Lung (tissue), 12 donors: ENCODE data around the gene DFFA. TPM values are rescaled to one million over a fixed set of nuclear protein-coding genes. Genes with fewer than 3 reads are reported as not detected.
"Not testable (repeated sequence)": the region's sequence is repeated elsewhere in the genome, so short reads cannot be mapped to it uniquely, and the experiment has no call there.

Experiments
- ATAC-seq: fragments of 200-7000 bp; cut with Tn5 transposase; one replicate; pipeline ENCODE4 v1.9.1; 2020; ENCODE audit warnings: moderate number of reproducible peaks; ENCODE audit not compliant: insufficient read depth, low FRiP score
- DNase-seq, 3 donors: peaks; one replicate each; pipeline ENCODE4 v3.0.0-alpha.2; 2013 to 2017
- H3K27ac ChIP-seq, 2 donors: one replicate each; pipeline ENCODE4 v1.5.1; 2013; ENCODE audit warnings: mild to moderate bottlenecking in 2 of 2, moderate library complexity in 2 of 2, control low read depth in 1 of 2, inconsistent platforms in 1 of 2, low read depth in 1 of 2, low read length in 1 of 2
- H3K27me3 ChIP-seq, 3 donors: one replicate each; pipeline ENCODE4 v1.5.1; 2013; ENCODE audit warnings: low read length in 2 of 3; ENCODE audit not compliant: control insufficient read depth in 3 of 3, insufficient read depth in 3 of 3
- H3K36me3 ChIP-seq, 4 donors: one replicate each; pipeline ENCODE4 v1.5.1; 2013; ENCODE audit warnings: low read length in 4 of 4, mild to moderate bottlenecking in 1 of 4, moderate library complexity in 1 of 4; ENCODE audit not compliant: control insufficient read depth in 4 of 4, insufficient read depth in 4 of 4
- H3K4me1 ChIP-seq, 5 donors: one replicate each; pipeline ENCODE4 v1.5.1; 2013; ENCODE audit warnings: low read length in 5 of 5, mild to moderate bottlenecking in 2 of 5, moderate library complexity in 1 of 5; ENCODE audit not compliant: control insufficient read depth in 5 of 5, insufficient read depth in 5 of 5
- H3K4me3 ChIP-seq: one replicate; pipeline ENCODE4 v1.5.1; 2013; ENCODE audit warnings: mild to moderate bottlenecking, control low read depth, moderate library complexity
- H3K9ac ChIP-seq, 2 donors: one replicate each; pipeline ENCODE4 v1.5.1; 2013; ENCODE audit warnings: low read length in 2 of 2, control low read depth in 1 of 2; ENCODE audit not compliant: insufficient read depth in 1 of 2
- H3K9me3 ChIP-seq, 4 donors: one replicate each; pipeline ENCODE4 v1.5.1; 2013; ENCODE audit warnings: low read length in 3 of 4, mild to moderate bottlenecking in 1 of 4, moderate library complexity in 1 of 4; ENCODE audit not compliant: control insufficient read depth in 4 of 4, insufficient read depth in 3 of 4
- CTCF ChIP-seq: IDR thresholded peaks from 2 replicates; pipeline ENCODE4 v1.5.1; 2012; ENCODE audit warnings: mild to moderate bottlenecking; ENCODE audit errors: control extremely low read depth, extremely low read depth
- WGBS, 2 donors: extraction: QIAGEN DNeasy Blood & Tissue Kit; methylation state at CpG; one replicate each; pipeline ENCODE4 v1.1.7; 2013; 5-methylcytosine and 5-hydroxymethylcytosine counted together
- polyA plus RNA-seq, 2 donors: library from polyadenylated mRNA; stranded (reverse); fragments of 200-250 nt; gene quantifications; one replicate each; pipeline ENCODE4 v1.2.1, GENCODE V29; 2013
- total RNA-seq, 2 donors: library from RNA; depleted of rRNA in 1 of 2; stranded (reverse); fragments of >200 nt in 1 of 2; gene quantifications; one replicate each; pipeline ENCODE4 v1.2.1, GENCODE V29; 2014 to 2021
- donor health status: control.
- donor health status: control.
- donor health status: Bipolar disorder and iron deficiency.
- donor health status: healthy.
- donor health status: DM: yes; HTN: yes; CAD: no.

The DFFA gene
- total and polyA plus RNA-seq, 4 donors, result 13.8 to 37.4 (median 27.1) TPM

- TF ChIP-seq CTCF, result no peak
- DNase-seq (no peak), ATAC-seq (no peak)
- WGBS, 2 donors, result 1 to 3% methylated on average over 13 of the region's 13 CpGs
- Histone ChIP-seq H3K27ac (peak overlapping the region; percentile 47 to 68), H3K36me3 (peaks cover 0 to 3% (median 0%) of the 10 kb centered on the region in 4 donors), H3K27me3 (no peaks in the 10 kb centered on the region), H3K9me3 (no peaks in the 10 kb centered on the region), H3K4me3 (peak overlapping the region; percentile 84), H3K9ac (peak overlapping the region; percentile 63 to 78), H3K4me1 (peaks cover 2 to 18% (median 7%) of the 10 kb centered on the region in 5 donors)
Measured at GRCh38 chr1:10475510-10475909, 3.2 kb upstream of the DFFA start.

- peak; percentile 89 to 91 (median 90) for DNase-seq
- Histone ChIP-seq H3K27ac (peak within 1 kb of the TSS; percentile 48 to 68), H3K4me1 (peaks cover 2 to 18% (median 7%) of the 10 kb centered on the region in 5 donors), H3K4me3 (peak within 1 kb of the TSS; percentile 84), H3K9ac (peak within 1 kb of the TSS; percentile 63 to 78), H3K36me3 (peaks cover 0 to 3% (median 1%) of the 10 kb centered on the region in 4 donors), H3K27me3 (no peaks in the 10 kb centered on the region), H3K9me3 (no peaks in the 10 kb centered on the region)
- TF ChIP-seq CTCF, result no peak
- ATAC-seq, result peak; percentile 89
- 12 to 13% methylated on average over 44 to 50 of the region's 50 CpGs for WGBS, 2 donors
Measured at GRCh38 chr1:10474613-10475507, 2.5 kb upstream of the DFFA start, which contains the start of gene PEX14. PEX14 (plus strand) TSS chr1:10474950; CDS start chr1:10474967, 17 bp downstream.

- ATAC-seq, H3K36me3 ChIP-seq, H3K4me3 ChIP-seq, H3K9ac ChIP-seq, DNase-seq, H3K9me3 ChIP-seq, H3K27me3 ChIP-seq: not testable (repeated sequence)
- Histone ChIP-seq H3K27ac (peak overlapping the region in 1 of 2 donors; percentile 48), H3K4me1 (peaks cover 2 to 18% (median 6%) of the 10 kb centered on the region in 5 donors)
- WGBS, 2 donors, result 93% methylated on average over 10 of the region's 10 CpGs
Measured at GRCh38 chr1:10474309-10474612, 1.9 kb upstream of the DFFA start.

GRCh38 chr1:10473145-10473765, 926 bp upstream of the DFFA start:
- H3K27ac ChIP-seq, result no peak overlapping the region

More at GRCh38 chr1:10473145-10473765, 926 bp upstream of the DFFA start:
- no peak for DNase-seq
- ATAC-seq, result no peak
- no peaks in the 10 kb centered on the region for H3K27me3 ChIP-seq
- peaks cover 0 to 3% (median 2%) of the 10 kb centered on the region in 4 donors for H3K36me3 ChIP-seq
- 89 to 90% methylated on average over 23 of the region's 23 CpGs for WGBS, 2 donors
- no peak overlapping the region for H3K4me3 ChIP-seq
- no peaks in the 10 kb centered on the region for H3K9me3 ChIP-seq
- no peak for TF ChIP-seq CTCF
- H3K9ac ChIP-seq, result no peak overlapping the region
- peaks cover 2 to 18% (median 5%) of the 10 kb centered on the region in 5 donors for H3K4me1 ChIP-seq
